ENCODE data around the gene ENTPD2.

The ENTPD2 gene

DNA sequence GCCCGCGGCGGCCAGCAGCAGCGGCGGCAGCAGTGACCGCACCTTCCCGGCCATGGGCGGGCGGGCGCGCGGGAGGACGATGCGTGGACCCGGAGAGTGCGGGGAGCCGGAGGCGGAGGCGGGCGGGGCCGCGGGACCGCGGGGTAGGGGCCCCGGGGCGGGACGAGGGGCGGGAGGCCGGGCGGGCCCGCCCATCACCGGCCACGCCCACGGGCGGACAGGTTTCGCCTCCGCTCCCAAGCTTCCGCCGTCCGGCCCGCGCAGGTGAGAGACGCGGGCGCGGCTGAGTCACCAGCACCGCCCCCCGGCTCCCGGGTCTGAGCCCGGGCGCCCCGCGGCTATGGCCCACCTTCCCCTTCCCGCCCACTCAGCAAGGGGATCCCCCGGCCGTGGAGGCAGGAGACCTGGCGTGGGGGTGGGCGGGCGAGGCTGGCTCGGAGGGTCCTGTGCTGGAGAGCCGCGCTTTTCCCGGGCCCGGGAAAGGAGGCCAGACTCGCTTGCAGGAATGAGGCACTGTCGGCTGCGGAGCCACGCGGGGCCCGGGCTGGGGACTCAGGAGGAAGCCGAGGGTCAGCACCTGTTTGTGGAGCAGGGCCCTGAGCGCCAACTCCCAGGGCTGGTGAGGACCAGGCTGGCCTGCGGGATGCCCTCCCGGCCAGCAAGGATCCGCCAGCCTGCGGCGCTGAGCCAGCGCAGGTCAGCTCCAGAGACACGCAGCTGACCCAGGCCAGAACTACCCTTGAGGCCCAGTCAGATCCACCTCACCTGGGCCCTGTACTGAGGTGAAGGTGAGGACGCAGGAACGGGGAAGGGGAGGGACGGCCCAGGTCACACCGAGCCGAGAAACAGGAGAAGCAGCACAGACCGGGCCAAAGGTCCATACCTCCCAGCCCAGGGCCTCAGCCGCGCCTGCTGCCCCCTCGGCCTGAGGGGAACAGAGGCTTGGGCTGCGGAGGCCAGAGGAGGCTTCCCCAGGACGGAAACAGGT is at the start of gene ENTPD2:
Gene ENTPD2 (minus strand): TSS at position 118 of the 988 bp plus-strand sequence. CDS start 64 bp downstream, at position 54.
- DNase-seq, result peak; percentile 50

DNA sequence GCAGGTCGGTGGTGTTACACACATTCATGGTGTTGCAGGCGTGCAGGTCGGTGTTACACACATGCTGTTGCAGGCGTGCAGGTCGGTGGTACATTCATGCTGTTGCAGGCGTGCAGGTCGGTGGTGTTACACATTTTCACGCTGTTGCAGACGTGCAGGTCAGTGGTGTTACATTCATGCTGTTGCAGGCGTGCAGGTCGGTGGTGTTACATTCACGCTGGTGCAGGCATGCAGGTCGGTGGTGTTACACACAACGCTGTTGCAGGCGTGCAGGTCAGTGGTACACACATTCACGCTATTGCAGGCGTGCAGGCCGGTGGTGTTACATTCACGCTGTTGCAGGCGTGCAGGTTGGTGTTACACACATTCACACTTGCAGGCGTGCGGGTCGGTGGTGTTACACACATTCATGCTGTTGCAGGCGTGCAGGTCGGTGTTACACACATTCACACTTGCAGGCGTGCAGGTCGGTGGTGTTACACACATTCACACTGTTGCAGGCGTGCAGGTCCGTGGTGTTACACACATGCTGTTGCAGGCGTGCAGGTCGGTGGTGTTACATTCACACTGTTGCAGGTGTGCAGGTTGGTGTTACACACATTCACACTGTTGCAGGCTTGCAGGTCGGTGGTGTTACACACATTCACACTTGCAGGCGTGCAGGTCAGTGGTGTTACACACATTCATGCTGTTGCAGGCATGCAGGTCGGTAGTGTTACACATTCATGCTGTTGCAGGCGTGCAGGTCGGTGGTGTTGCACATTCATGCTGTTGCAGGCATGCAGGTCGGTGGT is 49.5 kb upstream of the ENTPD2 start:
- DNase-seq, result no peak

DNA sequence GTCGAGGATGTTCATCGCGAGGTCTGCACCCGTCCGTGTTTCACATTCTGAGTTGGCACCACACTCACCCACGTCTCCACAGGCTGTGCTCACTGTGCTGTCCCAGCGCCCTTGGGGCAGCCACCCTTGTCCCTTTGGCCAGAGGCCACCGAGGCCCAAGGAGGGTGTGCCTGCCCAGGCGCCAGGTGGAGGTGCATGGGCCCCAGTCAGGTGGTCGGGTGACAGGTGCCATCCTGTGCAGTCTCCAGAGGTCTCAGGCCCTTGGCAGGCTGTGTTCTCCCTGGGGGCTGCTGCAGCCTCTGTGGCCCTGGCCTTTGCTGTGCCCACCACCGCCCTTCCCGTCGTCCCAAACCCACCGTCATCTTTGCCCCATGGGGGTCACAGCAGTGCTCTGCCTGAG is 45.4 kb upstream of the ENTPD2 start:
- DNase-seq, result no peak

DNA sequence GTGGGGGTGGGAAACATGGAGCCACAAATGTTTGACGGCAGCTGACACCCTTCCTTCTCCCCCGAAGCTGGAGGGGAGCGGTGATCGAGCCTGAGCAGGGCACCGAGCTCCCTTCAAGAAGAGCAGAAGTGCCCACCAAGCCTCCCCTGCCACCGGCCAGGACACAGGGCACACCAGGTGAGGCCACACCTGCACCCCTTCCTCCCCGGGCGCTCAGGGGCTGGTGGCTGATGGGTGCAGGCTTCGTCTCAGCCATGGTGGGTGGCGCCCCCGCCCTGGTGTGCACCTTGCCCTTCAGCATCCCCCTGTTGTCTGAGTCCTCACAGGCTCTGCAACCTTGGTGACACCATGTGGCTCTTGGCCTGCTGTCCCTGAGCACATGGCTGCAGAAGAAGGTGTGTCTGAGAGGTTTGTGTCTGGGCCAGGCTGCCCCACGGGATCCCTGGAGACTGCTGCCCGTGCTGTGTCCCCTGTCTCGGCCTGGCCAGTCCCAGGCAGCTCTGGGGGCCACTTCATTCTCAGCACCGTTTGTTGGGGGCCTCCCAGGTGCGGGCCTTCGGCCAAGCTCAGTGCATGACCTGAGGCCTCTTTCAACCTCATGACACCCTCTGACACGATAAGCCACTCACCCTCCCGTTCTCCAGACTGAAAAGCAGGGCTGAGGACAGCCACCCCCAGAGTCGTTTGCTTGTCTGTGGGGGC is 44.1 kb upstream of the ENTPD2 start:
- no peak for DNase-seq

DNA sequence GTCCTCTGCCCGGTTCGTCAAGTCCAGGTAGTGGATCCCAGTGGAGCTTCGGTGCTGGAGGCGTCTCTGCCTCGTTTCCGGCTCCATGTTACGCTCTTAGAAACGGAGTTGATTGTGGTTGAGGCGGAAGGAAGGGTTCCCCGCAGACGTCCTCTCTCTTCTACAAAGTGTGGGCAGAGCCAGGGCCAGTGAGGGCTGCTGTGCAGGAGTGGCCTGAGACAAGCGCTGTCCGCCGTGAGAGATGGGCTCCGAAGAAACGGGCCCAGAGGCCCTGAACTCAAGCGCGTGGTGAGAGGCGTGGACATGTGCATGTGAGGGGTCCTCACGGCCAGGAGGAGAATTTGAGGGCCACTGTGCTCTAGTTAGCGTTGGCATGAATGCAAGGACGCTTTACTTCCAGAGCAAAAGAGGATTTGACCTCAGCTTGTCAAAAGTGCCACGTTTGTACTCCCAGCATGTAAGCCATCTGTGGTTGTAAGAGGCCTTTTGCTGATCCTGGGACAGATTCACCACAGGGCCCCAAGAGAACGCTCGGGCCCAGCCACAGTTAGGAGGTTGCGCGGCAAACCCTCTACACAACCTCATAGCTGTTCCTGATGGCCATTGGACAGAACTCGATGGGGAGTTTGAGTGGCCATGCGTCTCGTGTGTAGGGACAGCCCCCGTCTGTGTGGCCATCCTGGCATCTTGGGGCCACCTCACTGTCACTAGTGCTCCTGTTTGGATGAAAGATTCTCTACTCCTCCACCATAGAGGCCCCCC is 43.1 kb upstream of the ENTPD2 start:
- no peak for DNase-seq

DNA sequence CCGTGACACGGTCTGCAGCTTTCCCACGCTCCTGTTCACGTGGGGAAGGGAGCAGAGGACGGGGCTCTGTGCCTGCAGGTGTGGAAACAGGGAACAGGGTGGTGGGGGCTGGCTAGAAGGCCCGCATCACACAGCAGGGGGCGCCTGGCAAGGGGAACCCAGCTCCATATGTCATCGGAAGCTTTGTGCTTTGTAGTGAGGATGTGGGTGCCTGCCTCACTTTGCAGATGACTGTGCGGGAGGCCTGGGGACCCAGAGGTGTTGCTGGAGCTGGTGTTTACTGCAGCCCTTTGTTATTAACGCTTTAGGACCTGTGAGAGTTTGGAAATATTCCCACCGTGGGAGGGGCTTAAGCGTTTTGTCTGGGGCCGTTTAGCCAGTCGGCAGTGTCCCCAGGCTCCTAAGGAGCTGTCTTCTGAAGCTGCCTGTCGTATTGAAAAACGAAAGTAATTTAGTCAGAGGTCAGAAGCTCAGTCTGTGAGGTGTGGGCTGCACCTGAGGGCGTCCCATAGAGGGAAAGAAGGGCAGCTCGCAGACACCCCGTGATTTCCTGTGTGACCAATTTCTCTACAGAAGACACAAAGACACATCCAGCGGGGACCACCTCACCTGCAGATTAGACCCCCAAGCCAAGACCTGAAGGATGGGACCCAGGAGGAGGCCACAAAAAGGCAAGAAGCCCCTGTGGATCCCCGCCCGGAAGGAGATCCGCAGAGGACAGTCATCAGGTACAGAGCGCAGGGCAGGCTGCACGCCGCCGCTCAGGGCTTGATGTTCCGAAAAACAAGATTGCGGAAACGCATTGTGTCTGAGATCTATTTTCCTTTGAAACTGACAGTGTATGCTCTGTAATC is 42.0 kb upstream of the ENTPD2 start:
- DNase-seq, result peak; percentile 87

DNA sequence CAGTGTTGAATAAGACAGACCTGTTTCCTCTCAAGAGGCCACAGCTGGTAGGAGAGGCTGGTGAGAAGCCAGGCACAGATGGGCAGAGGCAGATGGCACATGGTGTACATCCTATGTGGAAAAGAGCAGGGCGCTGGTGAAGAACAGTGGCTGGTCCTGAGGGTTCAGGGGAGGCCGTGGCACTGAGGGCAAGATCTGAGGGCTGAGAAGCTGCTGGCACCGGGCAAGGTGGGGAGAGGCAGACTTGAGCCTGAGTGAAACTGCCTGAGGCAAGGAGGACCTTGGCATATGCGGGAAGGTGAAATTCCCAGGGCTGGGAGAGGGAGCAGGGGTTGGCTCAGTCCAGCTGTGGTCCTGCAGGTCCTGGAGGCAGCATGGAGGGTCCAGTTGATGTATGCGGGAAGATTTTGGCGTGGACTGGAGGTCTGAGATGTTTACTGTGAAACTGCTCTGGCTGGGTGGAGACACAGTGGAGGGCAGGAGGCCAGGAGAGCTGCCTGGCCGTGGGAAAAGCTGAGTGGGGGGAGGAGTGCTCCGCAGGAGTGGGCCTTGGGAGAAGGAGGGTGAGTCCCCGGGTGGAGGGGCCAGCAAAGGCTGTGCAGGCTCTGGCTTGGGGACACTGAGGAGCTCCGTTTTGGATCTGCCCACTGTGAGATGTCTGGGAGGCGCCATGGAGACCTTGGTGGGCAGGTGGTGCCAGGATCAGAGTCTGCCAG is 35.5 kb upstream of the ENTPD2 start:
- no peak for DNase-seq

DNA sequence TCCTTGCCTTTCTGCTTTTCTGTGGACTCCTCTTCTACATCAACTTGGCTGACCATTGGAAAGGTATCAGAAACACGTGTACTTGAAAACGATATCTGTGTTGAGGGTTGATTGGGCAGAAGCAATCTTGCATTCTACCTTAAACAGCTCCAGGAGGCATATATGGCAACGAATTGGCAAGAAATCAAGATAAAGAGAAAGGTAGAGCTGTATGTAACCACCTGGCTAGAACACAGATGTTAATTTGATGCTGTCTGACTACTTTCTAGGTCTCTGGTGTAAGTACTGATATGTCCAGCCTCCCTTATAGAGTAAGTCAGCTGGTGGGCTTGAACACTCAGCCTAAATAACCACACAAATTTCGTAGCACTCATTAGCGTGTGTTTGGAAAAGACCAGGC is 34.3 kb upstream of the ENTPD2 start:
- no peak for DNase-seq

GRCh38 chr9:137087409-137087925 is 33.6 kb upstream of the ENTPD2 start:
- DNase-seq, result peak; percentile 21

DNA sequence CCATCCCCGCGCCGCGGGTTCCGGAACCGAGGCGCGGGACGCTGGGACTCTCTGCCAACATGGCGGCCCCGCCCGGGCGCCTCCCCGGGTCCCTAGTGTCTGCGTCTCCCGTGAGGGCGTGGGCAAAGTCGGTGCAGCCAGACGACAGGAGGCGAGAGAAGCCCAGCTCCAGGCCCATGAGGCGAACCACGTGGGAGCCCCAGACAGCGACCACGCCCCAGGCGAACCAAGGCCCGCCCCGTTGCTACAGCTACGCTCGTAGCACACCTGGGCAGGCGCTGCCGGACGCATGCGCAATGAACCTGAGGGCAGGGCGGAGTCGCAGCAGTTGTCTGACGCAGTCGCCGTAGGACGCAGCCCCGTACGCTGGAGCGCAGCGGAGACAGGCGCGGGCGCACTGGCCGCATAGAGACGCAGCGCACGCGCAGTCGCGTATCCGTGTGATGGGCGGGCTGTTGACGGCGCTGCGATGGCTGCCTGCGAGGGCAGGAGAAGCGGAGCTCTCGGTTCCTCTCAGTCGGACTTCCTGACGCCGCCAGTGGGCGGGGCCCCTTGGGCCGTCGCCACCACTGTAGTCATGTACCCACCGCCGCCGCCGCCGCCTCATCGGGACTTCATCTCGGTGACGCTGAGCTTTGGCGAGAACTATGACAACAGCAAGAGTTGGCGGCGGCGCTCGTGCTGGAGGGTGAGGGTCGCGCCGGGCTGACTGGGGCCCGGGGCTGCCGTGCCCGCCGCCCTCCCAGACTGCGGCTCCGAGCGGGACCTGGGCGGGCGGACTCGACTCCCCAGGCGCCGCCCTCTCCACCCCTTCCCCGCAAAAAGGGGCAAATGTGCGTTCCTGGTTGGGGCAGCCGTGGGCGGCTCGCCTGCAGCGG is 32.9 kb upstream of the ENTPD2 start, which contains the start of gene MAN1B1:
Gene MAN1B1 (plus strand): TSS at position 455 of the 878 bp plus-strand sequence. CDS start 15 bp downstream, at position 470.
- DNase-seq, result peak; percentile 99

DNA sequence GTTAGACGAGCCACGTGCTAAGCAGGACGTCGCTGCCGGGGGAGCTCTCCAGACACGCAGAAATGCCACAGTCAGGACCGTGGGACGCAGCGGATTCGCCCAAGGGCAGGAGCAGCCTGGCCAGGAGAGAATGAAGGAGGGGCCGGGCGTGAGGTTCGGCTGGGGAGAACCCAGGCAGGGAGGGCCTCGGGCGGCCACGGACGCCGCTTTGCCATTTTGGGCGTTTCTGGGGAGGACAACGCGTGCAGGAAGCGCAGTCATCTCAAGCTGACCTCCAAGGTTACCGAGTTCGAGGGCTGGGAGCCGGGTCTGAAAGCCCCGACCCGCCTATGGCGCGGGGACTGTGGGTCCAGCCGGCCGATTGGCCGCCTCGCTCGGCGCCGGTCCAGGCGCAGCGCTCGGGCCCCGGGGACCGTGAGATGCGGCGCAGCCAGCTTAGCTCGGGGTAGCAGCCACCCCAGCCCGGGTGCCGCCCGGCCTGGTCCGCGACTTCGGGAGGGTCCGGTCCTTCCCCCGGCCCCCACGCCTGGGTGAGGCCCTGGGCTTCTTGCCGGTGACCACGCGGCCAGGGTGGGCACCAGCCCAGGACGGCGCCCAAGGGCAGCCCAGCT is 32.2 kb upstream of the ENTPD2 start:
- peak; percentile 27 for DNase-seq

- DNase-seq, result no peak
Measured at GRCh38 chr9:137084526-137084925, 30.7 kb upstream of the ENTPD2 start.

GRCh38 chr9:137083394-137084004 is 29.6 kb upstream of the ENTPD2 start:
- no peak for DNase-seq

DNA sequence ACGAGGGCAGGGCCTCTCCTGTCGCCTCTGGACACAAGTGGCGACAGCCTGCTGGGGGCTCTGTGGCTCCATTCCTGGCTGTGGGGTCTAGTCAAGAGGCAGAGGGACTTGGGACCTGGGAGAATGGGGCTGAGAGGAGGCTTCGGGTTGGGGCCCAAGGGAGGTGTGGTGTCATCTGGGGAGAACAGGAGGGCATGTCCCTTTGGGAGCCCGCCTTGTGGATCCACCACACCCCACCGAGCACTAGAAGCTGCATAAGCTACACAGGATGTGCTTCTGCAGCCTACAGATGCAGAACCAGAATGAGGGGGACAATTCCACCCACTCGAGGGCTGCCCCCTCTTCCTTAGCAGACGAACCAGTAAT is 29.0 kb upstream of the ENTPD2 start:
- DNase-seq, result no peak

- no peak for DNase-seq
Measured at GRCh38 chr9:137082222-137082924, 28.5 kb upstream of the ENTPD2 start.

- no peak for DNase-seq
Measured at GRCh38 chr9:137080260-137081122, 26.6 kb upstream of the ENTPD2 start.

DNA sequence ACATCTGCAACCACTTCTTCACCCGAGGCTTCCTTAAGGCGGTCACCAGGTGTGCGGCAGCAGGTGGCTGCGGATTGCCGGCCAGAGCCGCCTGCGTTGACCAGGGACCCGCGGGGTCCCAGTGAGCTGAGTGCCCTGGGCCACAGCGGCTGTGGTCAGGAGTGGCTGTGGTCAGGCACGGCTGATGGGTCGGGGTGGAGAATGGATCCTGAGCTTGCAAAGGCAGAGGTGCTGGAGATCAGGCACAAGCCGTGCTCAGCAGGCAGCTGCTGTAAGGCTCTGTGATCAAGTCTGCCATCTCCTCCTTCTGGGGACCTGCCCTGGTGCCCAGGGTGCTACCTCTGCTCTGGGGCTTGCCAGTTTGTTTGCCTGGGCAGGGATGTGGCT is 25.5 kb upstream of the ENTPD2 start:
- no peak for DNase-seq
